ENCODE data around the gene PALLD.

- TF ChIP-seq EZH2 (IDR thresholded peaks at IDR 0.05; ENCODE audit: insufficient read depth, poor library complexity, severe bottlenecking) (no peak), EZH2phosphoT487 (IDR thresholded peaks at IDR 0.05; ENCODE audit: insufficient read depth, low read depth) (no peak)
Measured at GRCh38 chr4:168658751-168659150, 161.9 kb downstream of the PALLD start.

All from GM23248 (cell line).